Mesenchymal stem cell (in vitro differentiated cells and primary cell): ENCODE measurements around the gene BIRC3.
"Not testable (repeated sequence)": the region's sequence is repeated elsewhere in the genome, so short reads cannot be mapped to it uniquely, and the experiment has no call there.

ENCODE experiments used
- DNase-seq: peaks from one replicate; pipeline ENCODE4 v3.0.0-alpha.2; 2013
- H2AFZ ChIP-seq: one replicate; pipeline ENCODE4 v1.6.1; 2013; ENCODE audit warnings: low read depth, mild to moderate bottlenecking, control low read depth, inconsistent platforms, low read length, moderate library complexity
- H2AK5ac ChIP-seq: 2 replicates; pipeline ENCODE4 v1.6.1; 2013; ENCODE audit warnings: low read length, moderate library complexity, mild to moderate bottlenecking, inconsistent platforms; ENCODE audit not compliant: severe bottlenecking
- H2BK120ac ChIP-seq: one replicate; pipeline ENCODE4 v1.6.1; 2013; ENCODE audit warnings: low read depth, mild to moderate bottlenecking, inconsistent platforms, low read length, moderate library complexity
- H2BK12ac ChIP-seq, 2 experiments: one replicate each; pipeline ENCODE4 v1.6.1; 2013; ENCODE audit warnings: inconsistent platforms in 2 of 2, low read length in 2 of 2, mild to moderate bottlenecking in 2 of 2, moderate library complexity in 2 of 2, control low read depth in 1 of 2
- H2BK15ac ChIP-seq: one replicate; pipeline ENCODE4 v1.6.1; 2013; ENCODE audit warnings: mild to moderate bottlenecking, low read depth, inconsistent platforms; ENCODE audit not compliant: poor library complexity, severe bottlenecking
- H2BK5ac ChIP-seq: 2 replicates; pipeline ENCODE4 v1.6.1; 2013; ENCODE audit warnings: low read depth, mild to moderate bottlenecking, low read length, control low read depth, inconsistent platforms; ENCODE audit not compliant: poor library complexity, severe bottlenecking
- H3K14ac ChIP-seq, 2 experiments: one replicate each; pipeline ENCODE4 v1.6.1; 2013; ENCODE audit warnings: inconsistent platforms in 2 of 2, low read length in 2 of 2, control low read depth in 1 of 2, mild to moderate bottlenecking in 1 of 2, moderate library complexity in 1 of 2
- H3K18ac ChIP-seq, 2 experiments: one replicate each; pipeline ENCODE4 v1.6.1; 2013; ENCODE audit warnings: inconsistent platforms in 2 of 2, low read length in 2 of 2, control low read depth in 1 of 2, low read depth in 1 of 2, mild to moderate bottlenecking in 1 of 2
- H3K23ac ChIP-seq, 2 experiments: one replicate each; pipeline ENCODE4 v1.6.1; 2013; ENCODE audit warnings: inconsistent platforms in 2 of 2, low read length in 2 of 2, mild to moderate bottlenecking in 2 of 2, moderate library complexity in 2 of 2, control low read depth in 1 of 2
- H3K27ac ChIP-seq: 2 replicates; pipeline ENCODE4 v1.5.1; 2013; ENCODE audit warnings: mild to moderate bottlenecking, moderate library complexity, low read length, control low read depth, inconsistent platforms; ENCODE audit not compliant: poor library complexity, severe bottlenecking
- H3K27me3 ChIP-seq, 2 experiments: 2 replicates each; pipeline versions ENCODE4 v1.6.1 to v1.7.0; 2013; ENCODE audit warnings: low read length in 2 of 2, mild to moderate bottlenecking in 2 of 2, moderate library complexity in 2 of 2, control low read depth in 1 of 2, inconsistent platforms in 1 of 2; ENCODE audit not compliant: control insufficient read depth in 1 of 2, insufficient read depth in 1 of 2
- H3K36me3 ChIP-seq, 2 experiments: 2 replicates each; pipeline versions ENCODE4 v1.6.1 to v1.7.0; 2013; ENCODE audit warnings: low read length in 2 of 2, control low read depth in 1 of 2, inconsistent platforms in 1 of 2, low read depth in 1 of 2, mild to moderate bottlenecking in 1 of 2; ENCODE audit not compliant: insufficient read depth in 2 of 2, control insufficient read depth in 1 of 2
- H3K4ac ChIP-seq, 2 experiments: one replicate each; pipeline ENCODE4 v1.6.1; 2013; ENCODE audit warnings: inconsistent platforms in 2 of 2, low read length in 2 of 2, mild to moderate bottlenecking in 2 of 2, moderate library complexity in 2 of 2, control low read depth in 1 of 2, low read depth in 1 of 2
- H3K4me1 ChIP-seq: 2 replicates; pipeline ENCODE4 v1.6.1; 2013; ENCODE audit warnings: low read depth, low read length, control low read depth; ENCODE audit not compliant: control insufficient read depth, insufficient read depth
- H3K4me2 ChIP-seq: 2 replicates; pipeline ENCODE4 v1.6.1; 2013; ENCODE audit warnings: low read length, mild to moderate bottlenecking, inconsistent platforms; ENCODE audit not compliant: poor library complexity, severe bottlenecking
- H3K4me3 ChIP-seq, 2 experiments: 2 replicates each; pipeline versions ENCODE4 v1.5.1 to v1.7.0; 2013; ENCODE audit warnings: low read length in 2 of 2, mild to moderate bottlenecking in 2 of 2, control low read depth in 1 of 2, low read depth in 1 of 2; ENCODE audit not compliant: insufficient read depth in 1 of 2
- H3K79me1 ChIP-seq: replicated peaks from 2 replicates; pipeline ENCODE4 v1.6.1; 2013; ENCODE audit warnings: mild to moderate bottlenecking, control low read depth, low read length, inconsistent platforms; ENCODE audit not compliant: poor library complexity, severe bottlenecking
- H3K9ac ChIP-seq: 2 replicates; pipeline ENCODE4 v1.7.0; 2013; ENCODE audit warnings: mild to moderate bottlenecking, low read length, moderate library complexity
- H3K9me3 ChIP-seq: 2 replicates; pipeline ENCODE4 v1.7.0; 2013; ENCODE audit warnings: mild to moderate bottlenecking, low read length; ENCODE audit not compliant: control insufficient read depth
- H4K8ac ChIP-seq: one replicate; pipeline ENCODE4 v1.6.1; 2013; ENCODE audit warnings: inconsistent platforms, mild to moderate bottlenecking, low read length, moderate library complexity
- H4K91ac ChIP-seq: one replicate; pipeline ENCODE4 v1.6.1; 2013; ENCODE audit warnings: mild to moderate bottlenecking, low read length, inconsistent platforms
- WGBS: methylation state at CpG from one replicate; pipeline ENCODE4 v1.1.7; 2013; ENCODE audit warnings: mixed read lengths; 5-methylcytosine and 5-hydroxymethylcytosine counted together

BIRC3 gene

GRCh38 chr11:102331341-102331740 is 14.1 kb downstream of the BIRC3 start:
- no peak overlapping the region for H3K9ac ChIP-seq
- H2BK5ac ChIP-seq, result no peak overlapping the region
- no peaks in the 10 kb centered on the region for H3K79me1 ChIP-seq
- no peak overlapping the region for H3K4ac ChIP-seq
- H2BK12ac ChIP-seq, result no peak overlapping the region
- no peak overlapping the region for H3K18ac ChIP-seq
- no peak overlapping the region for H3K27ac ChIP-seq
- no peak overlapping the region for H2AFZ ChIP-seq
- H3K9me3 ChIP-seq, result no peaks in the 10 kb centered on the region
- H3K4me3 ChIP-seq, result no peak overlapping the region
- H3K27me3 ChIP-seq, result no peaks in the 10 kb centered on the region
- H2BK120ac ChIP-seq, result no peak overlapping the region
- no peak overlapping the region for H2BK15ac ChIP-seq
- no peak overlapping the region for H3K23ac ChIP-seq
- H3K4me2 ChIP-seq, result no peak overlapping the region
- H3K4me1 ChIP-seq, result peaks cover under 1% of the 10 kb centered on the region
- no peak overlapping the region for H3K14ac ChIP-seq
- WGBS, result no CpG with 5 or more reads among the region's 2 CpGs
- DNase-seq, result no peak
- H4K91ac ChIP-seq, result no peak overlapping the region
- H3K36me3 ChIP-seq, result no peaks in the 10 kb centered on the region
- no peak overlapping the region for H2AK5ac ChIP-seq
- H4K8ac ChIP-seq, result no peak overlapping the region

GRCh38 chr11:102332611-102332994 is 15.3 kb downstream of the BIRC3 start:
- no peak overlapping the region for H3K4ac ChIP-seq
- H2AK5ac ChIP-seq, result no peak overlapping the region
- H3K23ac ChIP-seq, result no peak overlapping the region
- no peak overlapping the region for H3K18ac ChIP-seq
- no peak overlapping the region for H3K4me3 ChIP-seq
- no peak overlapping the region for H3K14ac ChIP-seq
- no peak overlapping the region for H4K91ac ChIP-seq
- no peak overlapping the region for H2AFZ ChIP-seq
- H3K9ac ChIP-seq, result no peak overlapping the region
- no peak overlapping the region for H2BK15ac ChIP-seq
- H3K36me3 ChIP-seq, result no peaks in the 10 kb centered on the region
- no peak overlapping the region for H4K8ac ChIP-seq
- WGBS, result 11% methylated on average over 1 of the region's 1 CpG
- no peak overlapping the region for H3K27ac ChIP-seq
- no peak overlapping the region for H2BK5ac ChIP-seq
- no peak overlapping the region for H3K4me2 ChIP-seq
- H2BK12ac ChIP-seq, result no peak overlapping the region
- DNase-seq, result peak; percentile 62
- peaks cover 1% of the 10 kb centered on the region for H3K4me1 ChIP-seq
- H3K9me3 ChIP-seq, result no peaks in the 10 kb centered on the region
- no peaks in the 10 kb centered on the region for H3K79me1 ChIP-seq
- no peak overlapping the region for H2BK120ac ChIP-seq
- H3K27me3 ChIP-seq, result no peaks in the 10 kb centered on the region

- H3K4ac ChIP-seq, result no peak overlapping the region
- no peak overlapping the region for H2BK120ac ChIP-seq
- no peak overlapping the region for H2AFZ ChIP-seq
- no peak overlapping the region for H3K4me2 ChIP-seq
- H3K18ac ChIP-seq, result no peak overlapping the region
- no peak for DNase-seq
- H3K36me3 ChIP-seq, result no peaks in the 10 kb centered on the region
- H4K91ac ChIP-seq, result no peak overlapping the region
- no peak overlapping the region for H3K9ac ChIP-seq
- H3K27me3 ChIP-seq, result no peaks in the 10 kb centered on the region
- no peak overlapping the region for H3K14ac ChIP-seq
- no peak overlapping the region for H2BK15ac ChIP-seq
- no peaks in the 10 kb centered on the region for H3K79me1 ChIP-seq
- peaks cover 1% of the 10 kb centered on the region for H3K4me1 ChIP-seq
- no peaks in the 10 kb centered on the region for H3K9me3 ChIP-seq
- no peak overlapping the region for H3K27ac ChIP-seq
- no peak overlapping the region for H2BK5ac ChIP-seq
- no peak overlapping the region for H2BK12ac ChIP-seq
- H4K8ac ChIP-seq, result no peak overlapping the region
- no peak overlapping the region for H2AK5ac ChIP-seq
- no peak overlapping the region for H3K23ac ChIP-seq
- no peak overlapping the region for H3K4me3 ChIP-seq
Observed at GRCh38 chr11:102338479-102339010, 21.3 kb downstream of the BIRC3 start.

- H2BK120ac ChIP-seq, H3K4ac ChIP-seq, H3K4me3 ChIP-seq, H2AK5ac ChIP-seq, H3K9me3 ChIP-seq, H3K14ac ChIP-seq, H3K23ac ChIP-seq, H2BK15ac ChIP-seq, H2BK12ac ChIP-seq, H3K18ac ChIP-seq, H3K4me2 ChIP-seq, H3K36me3 ChIP-seq, H3K79me1 ChIP-seq, H3K9ac ChIP-seq, DNase-seq, H3K27ac ChIP-seq, H2AFZ ChIP-seq, H3K4me1 ChIP-seq, H4K91ac ChIP-seq, H4K8ac ChIP-seq, H2BK5ac ChIP-seq, H3K27me3 ChIP-seq: not testable (repeated sequence)
- 82% methylated on average over 4 of the region's 7 CpGs for WGBS
Observed at GRCh38 chr11:102341311-102341710, 24.0 kb downstream of the BIRC3 start.
